ENCODE data around the gene CABP4.

Gene CABP4

DNA sequence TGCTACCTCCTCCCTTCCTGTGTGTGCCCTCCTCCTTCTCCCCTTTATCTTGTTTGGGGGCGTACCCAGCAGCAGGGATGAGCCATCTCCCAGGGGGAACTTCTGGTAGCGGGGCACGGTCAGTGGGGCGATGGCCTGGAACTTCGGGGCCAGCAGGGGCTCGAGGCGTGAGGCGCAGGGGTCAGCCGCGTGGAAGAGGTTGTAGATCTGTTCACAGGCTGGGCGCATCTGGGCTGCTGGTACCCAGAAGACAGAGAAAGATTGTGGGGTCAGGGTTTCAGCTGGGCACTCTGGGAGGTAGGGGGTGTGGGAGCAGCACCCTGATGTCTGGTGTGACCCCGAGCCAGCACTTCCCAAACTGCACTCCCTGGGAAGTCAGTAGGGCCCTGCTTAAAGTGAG lies 41.0 kb downstream of the CABP4 start:
- DNase-seq (ENCODE audit: low spot score) = no peak

GRCh38 chr11:67497656-67498291 lies 42.6 kb downstream of the CABP4 start:
- DNase-seq (ENCODE audit: low spot score) = peak; percentile 34

DNA sequence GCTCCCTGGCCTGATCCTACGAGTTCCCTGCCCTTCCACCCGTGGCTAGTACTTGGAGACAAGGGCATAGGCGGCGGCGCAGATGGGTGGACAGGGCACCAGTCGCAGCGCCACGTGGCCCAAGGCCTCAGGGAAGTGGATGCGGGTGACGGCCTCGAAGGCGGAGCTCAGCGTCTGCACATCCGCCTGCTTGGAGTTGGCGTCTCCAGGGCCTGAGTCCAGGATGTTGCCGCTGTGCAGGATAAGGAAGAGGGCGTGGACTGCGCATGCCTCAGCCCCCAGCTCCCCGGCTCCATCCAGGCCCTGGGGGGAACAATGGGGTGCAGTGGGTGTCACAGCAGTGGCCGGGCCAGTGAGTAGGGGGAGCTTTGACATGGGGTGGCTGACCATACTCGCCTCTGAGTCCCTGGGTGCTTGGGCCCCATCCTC lies 43.4 kb downstream of the CABP4 start:
- peak; percentile 42 for DNase-seq (ENCODE audit: low spot score)

GRCh38 chr11:67499808-67500483 lies 44.8 kb downstream of the CABP4 start:
- peak; percentile 53 for DNase-seq (ENCODE audit: low spot score)

GRCh38 chr11:67500484-67500821 lies 45.3 kb downstream of the CABP4 start:
- DNase-seq (ENCODE audit: low spot score) = no peak

DNA sequence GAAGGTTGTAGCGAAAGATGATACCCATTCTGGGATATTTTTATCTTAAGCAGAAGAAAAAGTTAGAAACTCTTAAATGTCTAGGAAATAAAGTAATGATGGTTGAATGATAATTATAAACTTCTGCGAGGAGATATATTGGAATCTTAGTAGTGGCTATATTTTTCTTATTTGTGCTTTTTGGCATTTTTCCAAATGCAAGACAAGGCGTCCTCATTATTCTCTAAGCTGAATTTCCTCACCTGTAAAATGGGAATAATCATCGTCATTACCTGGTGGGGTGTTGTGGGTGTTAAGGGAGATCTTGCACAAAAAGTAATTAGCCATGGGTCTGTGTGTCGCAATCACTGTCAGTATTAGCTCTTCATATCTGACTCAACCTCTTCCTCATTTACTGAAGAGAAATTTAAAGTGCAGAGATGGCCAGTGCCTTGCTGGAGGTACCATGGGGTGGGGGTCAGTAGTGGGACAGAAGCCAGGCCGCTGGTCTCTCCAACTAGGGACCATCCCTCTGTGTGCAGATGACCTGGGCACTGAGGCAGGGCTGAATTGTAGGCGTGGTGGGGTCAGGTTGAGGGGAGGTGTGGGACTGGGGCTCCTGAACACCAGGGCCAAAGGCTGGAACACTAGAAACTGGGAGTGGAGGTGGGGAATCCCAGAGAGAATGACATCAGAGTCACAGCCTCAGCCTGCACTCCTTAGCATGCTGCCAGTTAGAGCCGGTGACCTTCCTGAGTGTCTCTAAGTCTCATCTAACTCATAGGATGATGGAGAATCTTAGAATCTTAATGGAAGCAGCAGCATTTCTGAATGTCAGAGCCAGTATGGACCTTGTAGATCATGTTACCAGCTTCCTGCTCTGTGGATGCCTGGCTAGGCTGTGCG lies 45.9 kb downstream of the CABP4 start:
- DNase-seq (ENCODE audit: low spot score) = no peak

DNA sequence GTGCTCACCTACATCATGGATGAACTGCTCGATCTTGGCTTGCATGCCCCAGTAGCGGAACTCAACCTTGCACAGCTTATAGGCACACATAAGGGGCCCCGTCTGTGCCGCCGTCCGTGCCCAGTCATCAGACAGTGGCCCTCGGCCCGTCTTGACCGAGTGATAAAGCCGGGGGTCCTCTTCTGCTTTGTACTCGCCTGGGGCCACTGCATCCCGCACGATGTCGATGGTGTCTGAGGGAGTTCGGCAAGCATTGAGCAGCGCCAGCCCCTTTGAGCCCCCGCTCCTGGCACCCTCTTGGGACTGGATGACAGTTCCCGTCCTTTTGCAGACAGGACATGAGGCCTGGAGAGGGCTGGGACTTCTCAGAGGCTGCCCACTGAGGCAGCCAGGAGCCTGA lies 46.7 kb downstream of the CABP4 start:
- peak; percentile 53 for DNase-seq (ENCODE audit: low spot score)

- DNase-seq (ENCODE audit: low spot score) = peak; percentile 60
Observed at GRCh38 chr11:67502328-67502979, 47.3 kb downstream of the CABP4 start.

DNA sequence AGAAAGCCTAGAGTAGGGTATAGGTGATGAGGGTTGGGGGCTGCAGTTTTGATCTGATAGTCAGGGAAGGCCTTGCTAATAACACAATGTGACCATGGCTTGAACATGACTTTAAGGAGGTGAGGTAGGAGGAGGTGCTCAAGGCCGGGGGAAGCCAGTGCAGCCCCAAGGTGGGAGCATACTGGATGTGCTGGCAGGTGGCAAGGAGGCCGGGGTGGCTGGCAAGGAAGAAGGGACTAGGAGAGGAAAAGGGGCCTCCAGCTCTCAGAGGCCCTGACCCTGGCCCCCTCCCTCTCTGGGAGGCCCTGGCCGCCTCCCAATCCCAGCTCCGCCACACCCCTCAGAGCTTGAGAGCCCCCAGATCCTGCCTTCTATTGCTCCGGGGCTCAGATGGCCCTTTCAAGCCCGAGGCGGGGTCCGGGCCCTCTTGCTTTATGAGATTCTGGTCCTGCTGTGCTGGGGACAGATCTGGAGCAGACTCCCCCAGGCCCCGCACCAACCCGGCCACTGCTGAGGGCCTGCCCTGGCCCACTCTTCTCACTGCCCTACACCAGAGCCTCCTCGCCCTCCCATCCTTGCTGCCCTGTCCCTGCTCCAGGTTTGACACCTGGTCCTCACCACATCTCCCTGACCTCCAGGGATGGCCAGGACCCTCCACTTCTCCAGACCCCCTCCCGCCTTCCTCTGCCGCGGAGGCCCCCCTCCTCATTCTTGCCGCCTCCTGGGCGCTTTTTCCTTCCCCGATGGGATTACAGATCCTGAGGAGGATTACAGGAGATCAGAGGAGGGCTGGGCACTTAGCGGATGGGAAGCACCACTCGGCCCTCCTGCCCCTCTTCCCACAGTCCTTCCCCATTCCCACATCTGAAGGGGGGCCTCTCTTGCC lies 48.2 kb downstream of the CABP4 start:
- peak; percentile 66 for DNase-seq (ENCODE audit: low spot score)

DNA sequence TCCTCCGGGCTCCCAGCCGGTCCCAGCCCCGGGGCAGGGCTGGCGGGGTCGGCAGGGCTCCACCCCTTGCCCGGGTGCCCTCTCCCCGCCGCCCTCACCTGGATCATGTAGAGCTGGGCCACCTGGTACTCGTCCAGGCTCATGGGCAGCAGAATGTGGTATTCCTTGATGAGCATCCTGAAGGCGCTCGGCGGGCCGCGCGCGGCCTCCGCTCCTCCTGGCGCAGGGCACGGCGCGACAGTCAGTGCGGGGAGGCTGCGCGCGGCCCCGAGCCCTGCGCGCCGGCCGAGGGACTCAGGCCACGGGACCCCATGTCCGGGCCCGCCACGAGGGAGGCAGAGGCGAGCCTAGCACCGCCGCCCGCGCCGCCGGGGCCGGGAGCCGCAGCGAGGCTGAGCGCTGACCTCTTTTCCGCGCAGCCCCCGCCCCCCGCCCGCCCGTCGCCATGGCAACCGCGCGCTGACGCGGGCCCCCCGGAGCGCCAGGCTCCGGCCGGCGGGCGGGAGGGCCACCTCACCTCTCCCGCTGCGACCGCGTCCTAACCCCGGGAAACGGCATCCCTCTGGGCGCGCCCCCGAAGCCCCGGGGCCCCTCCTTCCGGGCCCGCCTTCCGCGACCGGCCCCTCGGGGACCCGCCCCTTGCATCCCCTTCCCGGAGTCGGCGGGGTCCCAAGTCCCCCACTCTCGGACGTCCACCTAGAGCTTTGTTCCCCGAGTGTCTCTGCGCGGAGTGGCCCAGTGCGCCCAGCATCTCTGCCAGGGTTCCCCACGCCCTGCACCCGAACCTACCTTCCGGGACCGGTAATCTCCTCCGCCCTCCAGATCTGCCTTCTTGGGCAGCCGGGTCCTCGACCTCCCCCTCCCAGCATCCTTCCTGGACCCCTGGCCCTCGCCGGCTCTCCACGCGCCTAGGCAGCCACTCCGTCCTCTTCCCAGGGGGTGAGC lies 49.1 kb downstream of the CABP4 start:
- peak; percentile 68 for DNase-seq (ENCODE audit: low spot score)

GRCh38 chr11:67504950-67505581 lies 49.9 kb downstream of the CABP4 start, which contains the start of gene PITPNM1:
TSS of gene PITPNM1 (minus strand) at chr11:67505363. CDS start at chr11:67504180, 1,183 bp downstream.
- DNase-seq (ENCODE audit: low spot score) = peak; percentile 83

DNA sequence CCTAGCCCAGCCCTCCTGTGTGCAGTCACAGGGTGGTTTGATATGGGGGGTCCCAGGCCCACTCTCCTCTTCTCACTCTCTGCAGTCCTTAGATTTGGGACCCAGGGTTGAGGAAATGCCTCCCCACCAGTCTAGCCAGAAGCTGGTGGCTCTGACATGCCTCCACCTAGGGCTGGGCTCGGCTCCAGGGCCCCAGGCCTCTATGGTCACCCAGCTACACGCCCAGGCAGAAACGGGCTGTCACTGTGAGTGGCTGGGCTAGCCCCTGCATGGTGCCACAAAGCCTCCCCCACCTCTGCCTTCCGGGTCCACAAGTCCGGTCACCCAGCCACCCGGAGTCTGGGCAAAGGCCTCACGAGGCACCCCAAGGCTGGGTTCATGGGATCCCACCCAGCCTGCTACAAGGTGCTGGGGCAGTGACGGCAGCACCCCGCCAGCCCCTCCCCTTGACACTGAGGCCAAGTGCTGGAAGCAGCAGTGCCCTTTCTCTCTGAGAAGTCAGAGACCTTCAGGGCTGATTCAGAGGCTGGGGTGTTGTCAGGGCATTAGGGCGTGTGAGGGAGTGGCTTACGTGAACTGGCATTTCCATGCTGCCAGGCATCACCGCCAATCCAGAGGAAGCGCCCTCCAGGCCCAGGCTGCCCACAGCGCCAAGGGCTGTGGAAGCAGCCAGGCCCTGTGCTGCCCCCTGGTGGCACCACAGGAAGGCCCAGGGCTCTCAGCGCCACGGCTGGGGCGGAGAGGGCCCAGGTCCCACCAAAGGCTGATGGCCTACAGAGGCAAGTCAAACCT lies 50.6 kb downstream of the CABP4 start:
- peak; percentile 85 for DNase-seq (ENCODE audit: low spot score)

GRCh38 chr11:67506426-67507051 lies 51.4 kb downstream of the CABP4 start:
- peak; percentile 55 for DNase-seq (ENCODE audit: low spot score)

- peak; percentile 68 for DNase-seq (ENCODE audit: low spot score)
Observed at GRCh38 chr11:67507242-67507863, 52.2 kb downstream of the CABP4 start.

- DNase-seq (ENCODE audit: low spot score) = peak; percentile 92
Observed at GRCh38 chr11:67507864-67508485, 52.8 kb downstream of the CABP4 start, which contains the start of gene CDK2AP2. TSS of gene CDK2AP2 (minus strand) at chr11:67508162. CDS start at chr11:67508082, 80 bp downstream.

DNA sequence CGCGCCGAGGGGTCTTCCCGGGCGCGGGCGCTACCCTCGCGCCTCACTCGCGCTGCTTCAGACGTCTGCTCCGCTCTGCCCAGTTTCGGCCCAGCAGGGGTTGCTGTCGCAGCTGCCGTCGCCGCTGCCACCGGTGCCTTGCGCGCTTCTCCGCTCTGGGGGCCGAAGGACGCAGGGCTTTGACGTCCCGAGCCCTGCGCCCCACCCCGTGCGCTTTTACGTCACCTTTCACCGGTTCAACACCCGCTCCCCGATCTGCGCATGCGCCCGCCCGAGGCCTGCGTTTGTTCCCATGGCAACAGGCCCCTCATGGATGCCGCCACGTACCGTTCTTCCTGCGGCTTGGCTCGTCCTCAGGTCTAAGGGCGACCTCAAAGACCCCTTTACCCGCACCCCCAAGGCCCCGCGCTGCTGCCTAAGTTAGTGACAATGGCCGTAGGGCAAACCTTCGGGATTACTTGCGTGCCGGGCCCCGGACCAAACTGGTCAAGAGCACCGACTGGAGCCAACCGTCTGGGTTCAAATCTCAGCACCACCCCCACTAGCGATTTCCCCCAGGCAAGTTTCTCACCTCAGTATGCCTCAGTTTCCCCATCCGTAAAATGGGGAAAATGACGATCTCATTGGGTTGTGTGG lies 53.5 kb downstream of the CABP4 start:
- peak; percentile 95 for DNase-seq (ENCODE audit: low spot score)

DNA sequence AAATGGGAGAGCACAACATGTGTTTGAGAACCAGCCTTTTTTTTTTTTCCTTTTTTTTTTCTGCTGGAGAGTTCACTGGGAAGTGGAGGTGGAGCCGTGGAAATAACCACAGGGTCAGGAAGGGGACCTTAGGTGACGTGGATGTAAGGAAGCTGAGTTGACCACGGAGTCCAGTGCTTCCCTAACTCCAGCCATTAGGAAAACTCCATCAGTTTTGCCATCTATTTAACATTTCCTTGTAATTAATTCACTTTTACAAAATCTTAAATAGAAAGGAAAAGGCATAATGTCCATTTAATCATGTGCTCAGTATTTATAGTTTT lies 54.8 kb downstream of the CABP4 start:
- DNase-seq (ENCODE audit: low spot score) = no peak
